Kidney epithelial cell (primary cell): Measurements from ENCODE around the gene GABBR2. TPM values are rescaled to one million over a fixed set of nuclear protein-coding genes. Genes with fewer than 3 reads are reported as not detected.

ENCODE experiments used
- DNase-seq: peaks from one replicate; pipeline ENCODE4 v3.0.0-alpha.2; 2010; ENCODE audit warnings: low read depth
- H3K27me3 ChIP-seq: 2 replicates; pipeline ENCODE4 v1.6.0; 2011; ENCODE audit warnings: low read length; ENCODE audit not compliant: control insufficient read depth, insufficient read depth
- H3K36me3 ChIP-seq: 2 replicates; pipeline ENCODE4 v1.5.1; 2011; ENCODE audit warnings: low read length; ENCODE audit not compliant: control insufficient read depth, insufficient read depth
- H3K4me3 ChIP-seq: 2 replicates; pipeline ENCODE4 v1.5.1; 2011; ENCODE audit warnings: low read depth, mild to moderate bottlenecking, control low read depth, low read length
- CTCF ChIP-seq: IDR thresholded peaks from 2 replicates; pipeline ENCODE4 v1.5.1; 2011; ENCODE audit warnings: mild to moderate bottlenecking, moderate library complexity, low read length, control low read depth, inconsistent platforms; ENCODE audit not compliant: insufficient read depth, poor library complexity, severe bottlenecking
- total RNA-seq: library from RNA; depleted of rRNA; stranded (reverse); fragments of >200 nt; gene quantifications from 2 replicates; pipeline ENCODE4 v1.2.3, GENCODE V29; 2015

The GABBR2 gene
- total RNA-seq, 1 donor from 2014 or later: 10.8 TPM

DNA sequence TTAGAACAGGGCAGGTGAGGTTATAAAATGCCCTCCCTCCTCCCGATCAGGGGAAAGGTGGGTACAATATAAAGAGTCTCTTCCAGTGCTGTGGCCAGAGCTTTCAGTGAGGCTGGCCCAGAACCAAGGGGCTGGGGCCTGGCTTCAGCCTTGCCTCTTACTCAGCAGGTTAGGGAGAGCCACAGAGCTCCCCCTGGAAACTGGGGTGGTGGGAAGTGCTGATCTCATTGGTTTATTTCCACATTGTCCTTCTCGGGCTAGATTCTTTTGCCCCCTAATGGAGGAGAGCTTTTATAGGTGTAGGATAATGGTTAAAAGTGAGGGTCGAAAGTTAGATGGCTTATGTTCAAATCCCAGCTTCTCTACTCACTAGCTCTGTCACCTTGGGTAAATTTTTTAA lies 266.6 kb downstream of the GABBR2 start:
- TF ChIP-seq CTCF: no peak
- DNase-seq: no peak
- H3K36me3 ChIP-seq: no peaks in the 10 kb centered on the region

DNA sequence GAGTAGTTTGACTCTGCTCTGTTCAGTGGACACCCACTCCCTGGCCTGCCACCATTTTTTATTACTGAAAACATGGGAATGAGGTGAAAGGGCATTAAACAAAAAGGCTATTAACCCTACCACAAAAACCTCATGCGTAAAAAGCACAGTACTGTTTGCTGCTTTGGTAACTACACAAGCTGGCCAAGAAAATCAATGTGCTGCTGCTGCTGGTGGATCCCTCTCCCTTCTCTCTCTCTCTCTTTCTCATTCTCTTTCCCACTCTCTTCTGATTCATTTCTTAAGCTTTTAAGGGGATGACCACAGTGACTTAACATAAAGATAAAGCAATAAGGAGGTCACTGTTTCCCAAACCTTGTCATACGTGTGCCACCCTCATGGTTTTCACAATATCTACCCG lies 270.1 kb downstream of the GABBR2 start:
- DNase-seq: no peak
- Histone ChIP-seq H3K27me3 (no peaks in the 10 kb centered on the region), H3K4me3 (no peak overlapping the region), H3K36me3 (no peaks in the 10 kb centered on the region)
- no peak for TF ChIP-seq CTCF

More for the DNA sequence above, 266.6 kb downstream of the GABBR2 start:
- H3K27me3 ChIP-seq: no peaks in the 10 kb centered on the region
- no peak overlapping the region for H3K4me3 ChIP-seq

DNA sequence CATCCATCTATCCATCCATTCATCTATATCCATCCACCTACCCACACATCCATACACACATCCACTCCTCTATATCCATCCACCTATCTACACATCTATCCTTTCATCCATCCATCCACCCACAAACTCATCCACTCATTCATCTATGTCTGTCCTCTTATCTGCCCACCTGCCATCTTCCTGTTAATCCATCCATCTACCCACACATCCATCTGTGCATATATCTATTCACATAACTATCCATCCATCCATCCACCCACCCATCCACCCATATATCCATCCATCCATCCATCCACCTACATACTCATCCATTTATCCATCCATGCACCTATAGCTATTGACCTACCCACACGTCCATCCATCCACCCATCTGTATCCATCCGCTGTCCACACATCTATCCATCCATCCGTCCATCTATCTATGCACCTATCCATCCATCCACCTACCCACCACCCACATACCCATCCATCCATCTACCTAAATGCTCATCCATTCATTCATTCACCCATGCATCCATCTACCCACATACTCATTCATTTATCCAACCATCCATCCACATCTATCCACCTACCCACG lies 271.2 kb downstream of the GABBR2 start:
- no peaks in the 10 kb centered on the region for H3K36me3 ChIP-seq
- no peak for TF ChIP-seq CTCF
- H3K27me3 ChIP-seq: no peaks in the 10 kb centered on the region
- H3K4me3 ChIP-seq: no peak overlapping the region
- DNase-seq: no peak

DNA sequence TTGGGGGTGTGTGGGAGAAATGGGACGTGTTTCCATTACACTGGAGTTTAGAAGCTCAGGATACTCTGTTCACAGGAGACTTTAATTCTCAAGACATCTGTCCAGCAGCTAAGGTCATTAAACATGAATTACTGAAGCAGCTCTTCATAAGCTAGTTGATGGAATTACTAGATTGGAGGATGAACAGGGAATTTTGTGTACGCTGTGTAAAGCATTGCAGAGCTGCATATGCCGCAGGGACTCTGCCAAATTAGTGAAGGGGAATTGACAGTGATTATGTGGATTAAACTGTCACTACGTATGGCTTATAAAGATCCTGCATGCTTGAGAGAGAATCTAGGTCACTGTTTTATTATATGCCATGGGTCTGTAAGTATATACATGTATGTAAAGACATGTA lies 275.8 kb downstream of the GABBR2 start:
- no peak for TF ChIP-seq CTCF
- DNase-seq: no peak
- H3K27me3 ChIP-seq: no peaks in the 10 kb centered on the region
- H3K4me3 ChIP-seq: no peak overlapping the region
- no peaks in the 10 kb centered on the region for H3K36me3 ChIP-seq

- H3K4me3 ChIP-seq: no peak overlapping the region
- no peak for TF ChIP-seq CTCF
- no peaks in the 10 kb centered on the region for H3K36me3 ChIP-seq
- H3K27me3 ChIP-seq: no peaks in the 10 kb centered on the region
- DNase-seq: no peak
These were observed 276.6 kb downstream of the GABBR2 start for GRCh38 chr9:98432134-98432533.
